Measurements from ENCODE around the gene KRT6A. TPM values are rescaled to one million over a fixed set of nuclear protein-coding genes. Genes with fewer than 3 reads are reported as not detected.
A peak's percentile ranks its signal among the peaks of the same experiment; 100 is the strongest.

The KRT6A gene
- total RNA-seq, 1 experiment from 2014 or later, result 1,688 TPM

GRCh38 chr12:52521175-52521567 is 28.1 kb upstream of the KRT6A start:
- intact Hi-C loops (cut with micrococcal nuclease), result loop anchor here (2.0 to 5.0 kb wide), 3 partner anchors 79 to 364 kb away; no protein-coding TSS in a partner anchor
- Mint-ChIP-seq H3K36me3 (ENCODE audit: insufficient read depth, unreplicated experiment) (peaks cover 44% of the 10 kb centered on the region), H3K27me3 (ENCODE audit: insufficient read depth, unreplicated experiment) (no peaks in the 10 kb centered on the region), H3K9me3 (ENCODE audit: unreplicated experiment) (no peaks in the 10 kb centered on the region), H3K4me3 (ENCODE audit: unreplicated experiment) (peak overlapping the region; percentile 80), H3K27ac (ENCODE audit: low read depth, unreplicated experiment) (peak overlapping the region; percentile 96), H3K4me1 (ENCODE audit: insufficient read depth, unreplicated experiment) (peaks cover 46% of the 10 kb centered on the region)
- ChIA-PET CTCF (interaction anchor here (0.9 to 7.3 kb wide), 18 partner anchors 10 to 435 kb away, joined by 3 to 90 read pairs (median 6); partner anchors contain the start of gene KRT6A), POLR2A (interaction anchor here (0.6 to 27.6 kb wide), 31 partner anchors 8 to 485 kb away, joined by 3 to 1235 read pairs (median 6); partner anchors contain the start of genes ATG101, EIF4B, KRT6A and KRT6C)
- no TSS peak for BruUV-seq (replicated peaks)
- TF ChIP-seq, protein P1, sequence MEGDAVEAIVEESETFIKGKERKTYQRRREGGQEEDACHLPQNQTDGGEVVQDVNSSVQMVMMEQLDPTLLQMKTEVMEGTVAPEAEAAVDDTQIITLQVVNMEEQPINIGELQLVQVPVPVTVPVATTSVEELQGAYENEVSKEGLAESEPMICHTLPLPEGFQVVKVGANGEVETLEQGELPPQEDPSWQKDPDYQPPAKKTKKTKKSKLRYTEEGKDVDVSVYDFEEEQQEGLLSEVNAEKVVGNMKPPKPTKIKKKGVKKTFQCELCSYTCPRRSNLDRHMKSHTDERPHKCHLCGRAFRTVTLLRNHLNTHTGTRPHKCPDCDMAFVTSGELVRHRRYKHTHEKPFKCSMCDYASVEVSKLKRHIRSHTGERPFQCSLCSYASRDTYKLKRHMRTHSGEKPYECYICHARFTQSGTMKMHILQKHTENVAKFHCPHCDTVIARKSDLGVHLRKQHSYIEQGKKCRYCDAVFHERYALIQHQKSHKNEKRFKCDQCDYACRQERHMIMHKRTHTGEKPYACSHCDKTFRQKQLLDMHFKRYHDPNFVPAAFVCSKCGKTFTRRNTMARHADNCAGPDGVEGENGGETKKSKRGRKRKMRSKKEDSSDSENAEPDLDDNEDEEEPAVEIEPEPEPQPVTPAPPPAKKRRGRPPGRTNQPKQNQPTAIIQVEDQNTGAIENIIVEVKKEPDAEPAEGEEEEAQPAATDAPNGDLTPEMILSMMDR (IDR thresholded peaks at IDR 0.05; ENCODE audit: unreplicated experiment), result no peak
- DNase-seq (ENCODE audit: unreplicated experiment), result peak; percentile 87

DNA sequence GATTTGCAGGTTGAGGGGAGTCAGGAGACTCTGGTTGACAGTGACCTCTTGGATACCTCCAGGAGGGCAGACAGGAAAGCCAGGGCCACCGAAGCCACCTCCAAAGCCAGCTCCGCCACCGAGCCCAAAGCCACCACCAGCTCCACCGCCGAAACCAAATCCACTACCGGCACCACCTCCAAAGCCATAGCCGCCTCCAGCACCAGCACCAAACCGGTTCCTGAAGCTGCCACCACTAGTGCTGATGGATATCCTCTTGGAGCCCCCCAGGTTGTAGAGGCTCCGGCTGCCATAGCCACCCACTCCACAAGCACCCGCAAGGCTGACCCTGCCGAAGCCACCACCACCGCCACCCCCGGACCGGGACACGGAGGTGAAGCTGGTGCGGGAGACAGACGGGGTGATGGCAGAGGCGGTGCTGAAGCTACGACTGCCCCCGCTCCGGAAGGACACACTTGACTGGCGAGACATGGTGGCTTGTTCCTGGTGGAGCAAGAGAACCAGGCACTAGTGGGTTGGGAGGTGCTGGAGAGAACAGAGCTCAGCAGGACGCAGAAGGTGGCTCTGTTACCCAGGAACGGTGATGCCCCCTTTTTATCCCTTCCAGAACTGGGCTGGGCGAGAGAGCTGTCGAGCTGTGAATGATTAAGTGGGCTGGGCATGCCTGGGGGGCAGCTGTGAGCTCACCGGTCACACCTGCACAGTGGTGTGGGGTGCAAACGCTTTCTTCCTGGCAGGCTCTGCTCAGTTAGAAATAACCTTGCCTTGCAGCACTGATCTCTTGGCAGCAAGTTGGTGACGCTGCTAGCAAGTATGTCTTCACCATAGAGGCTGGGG is 27.0 kb upstream of the KRT6A start, which contains the start of gene KRT5:
TSS of gene KRT5 (minus strand) at position 569 of the 837 bp plus-strand sequence. CDS start at position 471, 98 bp downstream.
- Mint-ChIP-seq H3K27me3 (ENCODE audit: insufficient read depth, unreplicated experiment) (no peaks in the 10 kb centered on the region), H3K36me3 (ENCODE audit: insufficient read depth, unreplicated experiment) (peaks cover 55% of the 10 kb centered on the region), H3K9me3 (ENCODE audit: unreplicated experiment) (no peaks in the 10 kb centered on the region), H3K4me3 (ENCODE audit: unreplicated experiment) (peak within 1 kb of the TSS; percentile 80), H3K27ac (ENCODE audit: low read depth, unreplicated experiment) (peak within 1 kb of the TSS; percentile 96), H3K4me1 (ENCODE audit: insufficient read depth, unreplicated experiment) (peaks cover 49% of the 10 kb centered on the region)
- peak; percentile 97 for DNase-seq (ENCODE audit: unreplicated experiment)
- intact Hi-C loops (cut with micrococcal nuclease), result loop anchor here (2.0 to 5.0 kb wide), 4 partner anchors 78 to 363 kb away; no protein-coding TSS in a partner anchor
- ChIA-PET CTCF (interaction anchor here (0.6 to 7.3 kb wide), 18 partner anchors 12 to 481 kb away, joined by 3 to 90 read pairs (median 6); partner anchors contain the start of gene KRT6A), POLR2A (interaction anchor here (0.6 to 27.6 kb wide), 43 partner anchors 7 to 486 kb away, joined by 3 to 1235 read pairs (median 4); partner anchors contain the start of genes ATG101, EIF4B, KRT18 and KRT6A)
- no TSS peak for BruUV-seq (replicated peaks)
- TF ChIP-seq, protein P1 (IDR thresholded peaks at IDR 0.05; ENCODE audit: unreplicated experiment), result no peak

DNA sequence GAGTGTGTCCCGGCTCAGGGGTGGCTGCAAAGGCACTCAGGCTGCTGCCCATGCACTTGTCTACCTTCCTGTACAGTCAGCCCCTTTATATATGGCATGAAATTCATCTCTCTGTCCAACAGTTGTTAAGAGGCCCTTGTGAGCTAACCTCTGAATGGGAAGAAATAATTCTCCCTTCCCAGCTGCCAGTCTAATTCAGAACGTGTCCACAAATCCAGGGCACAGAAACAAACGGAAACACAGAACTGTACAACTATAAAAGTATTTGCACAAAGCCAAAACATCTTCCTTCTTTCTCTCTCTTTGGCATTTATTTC is 26.3 kb upstream of the KRT6A start:
- DNase-seq (ENCODE audit: unreplicated experiment), result no peak
- TSS peak; percentile 62 for BruUV-seq (replicated peaks)
- no peaks in the 10 kb centered on the region for H3K27me3 Mint-ChIP-seq (ENCODE audit: insufficient read depth, unreplicated experiment)
- intact Hi-C loops (cut with micrococcal nuclease), result loop anchor here (5.0 kb wide), 1 partner anchor 147 kb away; no protein-coding TSS in a partner anchor
- H3K4me1 Mint-ChIP-seq (ENCODE audit: insufficient read depth, unreplicated experiment), result peaks cover 51% of the 10 kb centered on the region
- no peaks in the 10 kb centered on the region for H3K9me3 Mint-ChIP-seq (ENCODE audit: unreplicated experiment)
- H3K27ac Mint-ChIP-seq (ENCODE audit: low read depth, unreplicated experiment), result peak overlapping the region; percentile 96
- TF ChIP-seq, protein P1 (IDR thresholded peaks at IDR 0.05; ENCODE audit: unreplicated experiment), result no peak
- H3K36me3 Mint-ChIP-seq (ENCODE audit: insufficient read depth, unreplicated experiment), result peaks cover 62% of the 10 kb centered on the region
- H3K4me3 Mint-ChIP-seq (ENCODE audit: unreplicated experiment), result peak overlapping the region; percentile 80
- CTCF ChIA-PET, result interaction anchor here (0.6 to 7.3 kb wide), 17 partner anchors 18 to 481 kb away, joined by 3 to 90 read pairs (median 6); partner anchors contain the start of gene KRT6A
- POLR2A ChIA-PET, result interaction anchor here (0.7 to 27.6 kb wide), 21 partner anchors 6 to 487 kb away, joined by 3 to 1235 read pairs (median 11); partner anchors contain the start of genes EIF4B, KRT18, KRT6A and KRT6B
